T1000 (cell line): ENCODE measurements around the gene CEBPB.

Experiments
- DNase-seq: peaks from one replicate; lab custom pipeline; 2025; ENCODE audit warnings: mixed read lengths; lab: John Stamatoyannopoulos, UW

Gene CEBPB

DNA sequence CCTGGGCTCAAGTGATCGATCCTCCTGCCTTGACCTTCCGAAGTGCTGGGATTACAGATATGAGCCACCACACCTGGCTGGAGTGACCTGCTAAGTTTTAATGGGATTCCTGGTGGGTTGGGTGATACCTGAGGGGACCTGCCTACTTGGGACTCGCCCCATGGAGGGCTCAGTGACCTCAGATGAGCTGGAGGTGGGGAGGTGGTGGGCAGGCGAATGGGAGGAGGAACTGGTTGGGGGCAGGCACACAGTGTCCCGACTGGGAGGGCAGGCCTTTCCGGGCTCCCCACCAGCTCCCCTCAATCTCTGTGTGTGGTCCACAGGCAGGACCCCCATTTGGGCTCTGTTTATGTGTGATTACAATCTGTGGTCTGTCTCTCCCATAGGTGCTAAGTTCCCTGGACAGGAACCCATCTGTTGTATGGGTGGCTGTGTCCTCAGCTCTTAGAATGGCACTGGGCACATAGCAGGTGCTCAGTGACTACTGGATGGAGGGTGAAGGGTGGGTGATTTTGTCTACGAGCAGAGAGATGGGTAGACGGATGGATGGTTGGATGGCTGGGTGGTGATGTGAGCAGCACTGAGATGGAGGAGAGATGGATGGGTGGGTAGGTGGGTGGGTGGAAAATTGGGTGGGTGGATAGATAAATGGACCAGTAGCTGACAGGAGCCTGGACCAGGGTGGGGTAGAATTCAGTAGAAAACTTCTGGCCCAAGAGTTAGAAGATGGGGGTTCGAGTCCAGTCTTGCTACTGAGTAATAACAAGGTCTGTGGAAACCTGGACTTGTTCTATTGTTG lies 23.8 kb downstream of the CEBPB start:
- no peak for DNase-seq

DNA sequence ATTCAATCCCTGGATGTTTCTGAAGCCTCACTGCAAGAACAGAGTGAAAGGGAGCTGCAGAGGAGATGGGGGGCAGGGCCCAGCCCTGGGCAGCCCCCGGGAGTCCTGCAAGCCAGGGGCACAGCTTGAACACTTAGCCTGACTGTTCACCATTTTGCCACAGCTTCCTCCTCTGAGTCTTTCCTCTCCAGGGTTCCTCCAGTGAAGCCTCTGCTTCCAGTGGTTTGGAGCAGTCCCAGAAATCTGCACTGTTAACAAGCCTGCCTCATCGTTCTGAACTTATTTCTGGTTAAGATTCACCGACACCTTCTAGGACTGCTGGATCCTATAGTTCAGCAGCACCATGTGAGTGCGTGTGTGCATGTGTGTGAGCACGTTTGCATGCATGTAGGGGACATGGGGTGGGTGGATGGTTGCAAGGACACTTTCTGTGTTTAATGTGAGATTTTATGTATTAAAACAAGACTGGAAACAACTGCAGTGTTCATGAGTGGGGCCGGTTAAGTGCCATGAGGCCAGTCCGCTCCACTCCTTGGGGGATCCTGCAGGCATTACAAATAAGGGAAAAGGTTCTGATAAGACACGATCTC lies 24.6 kb downstream of the CEBPB start:
- no peak for DNase-seq

DNA sequence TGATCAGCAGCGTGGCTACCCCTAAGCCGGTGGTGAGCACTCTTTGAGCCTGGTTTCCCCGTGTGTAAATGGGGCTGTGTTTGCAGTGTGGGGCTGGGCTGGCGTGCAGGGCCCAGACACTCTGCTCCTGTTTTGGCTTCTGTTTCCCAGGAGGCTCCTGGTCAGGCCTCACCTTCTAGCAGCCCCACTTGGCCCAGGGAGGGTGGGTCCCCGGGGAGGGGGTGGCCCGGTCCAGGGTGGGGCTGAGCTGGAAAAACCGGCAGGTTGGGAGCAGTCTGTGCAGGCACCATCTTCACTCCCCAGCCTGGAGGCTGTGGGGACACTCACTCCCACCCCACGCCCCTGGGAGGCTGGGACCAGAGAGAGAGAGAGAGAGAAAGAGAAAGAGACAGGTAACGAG lies 25.3 kb downstream of the CEBPB start:
- no peak for DNase-seq

DNA sequence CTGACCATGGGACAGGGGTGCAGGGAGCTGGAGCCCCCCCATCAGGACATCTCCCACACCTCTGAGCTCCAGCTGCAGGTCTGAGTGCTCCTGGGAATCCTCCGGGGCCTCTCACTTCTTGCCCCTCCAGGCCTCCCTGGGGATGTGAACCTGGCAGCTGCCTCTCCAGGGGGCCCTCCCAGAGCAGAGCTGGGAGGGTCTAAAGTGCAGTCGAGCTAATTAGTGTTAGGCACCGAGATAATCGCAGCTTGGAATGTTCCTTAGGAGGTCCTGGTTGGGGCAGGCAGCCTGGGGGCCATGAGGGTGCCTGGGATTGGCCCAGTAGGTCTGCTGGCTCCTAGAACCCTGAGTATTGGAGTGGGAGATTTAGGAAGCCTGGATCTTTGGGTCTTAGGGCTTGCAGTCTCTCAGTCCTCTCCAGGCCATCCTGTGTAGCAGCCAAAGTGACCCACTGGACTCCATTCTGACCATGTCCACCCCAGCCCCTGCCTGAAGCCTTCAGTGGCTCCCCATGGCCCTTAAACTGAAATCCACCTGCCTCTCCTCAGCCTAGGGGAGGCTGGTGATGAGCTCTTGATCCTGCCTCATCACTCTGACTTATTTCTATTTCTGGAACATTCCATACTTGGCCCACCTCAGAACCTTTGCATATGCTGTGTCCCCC lies 26.0 kb downstream of the CEBPB start:
- DNase-seq: no peak

DNA sequence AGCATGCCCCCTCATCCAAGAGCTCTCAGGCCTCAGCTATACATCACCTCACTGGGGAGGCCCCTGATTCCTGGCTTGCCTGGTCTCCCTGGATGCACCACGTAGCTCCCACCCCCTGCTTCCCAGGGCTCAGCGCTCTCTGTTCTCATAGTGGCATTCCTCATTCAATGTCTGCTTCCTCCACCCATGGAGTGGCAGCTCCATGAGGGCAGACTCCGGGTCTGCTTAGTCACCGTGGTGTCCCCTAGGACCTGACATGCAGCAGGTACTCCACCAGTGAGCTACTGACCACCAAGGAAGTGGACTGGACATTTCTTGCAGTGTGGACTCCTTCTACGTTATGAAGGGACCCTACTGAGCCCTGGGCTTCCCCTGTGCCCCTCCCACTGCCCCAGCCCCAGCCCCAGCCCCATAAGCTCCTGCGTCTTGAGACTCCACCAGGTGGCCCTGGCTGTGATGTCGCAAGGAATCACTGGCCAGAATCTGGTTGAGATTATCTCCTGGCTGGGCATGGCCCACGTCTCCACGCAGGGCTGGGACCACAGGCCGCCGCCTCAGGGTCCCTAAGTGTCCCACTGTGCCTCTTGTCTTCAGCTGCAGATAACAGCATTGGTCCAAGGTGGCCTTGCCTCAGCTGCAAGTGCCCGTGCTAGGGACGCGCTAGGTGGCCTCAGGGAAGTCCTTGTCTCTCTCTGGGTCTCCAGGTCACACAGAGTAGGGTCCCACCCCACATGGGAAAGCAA lies 26.7 kb downstream of the CEBPB start:
- no peak for DNase-seq

DNA sequence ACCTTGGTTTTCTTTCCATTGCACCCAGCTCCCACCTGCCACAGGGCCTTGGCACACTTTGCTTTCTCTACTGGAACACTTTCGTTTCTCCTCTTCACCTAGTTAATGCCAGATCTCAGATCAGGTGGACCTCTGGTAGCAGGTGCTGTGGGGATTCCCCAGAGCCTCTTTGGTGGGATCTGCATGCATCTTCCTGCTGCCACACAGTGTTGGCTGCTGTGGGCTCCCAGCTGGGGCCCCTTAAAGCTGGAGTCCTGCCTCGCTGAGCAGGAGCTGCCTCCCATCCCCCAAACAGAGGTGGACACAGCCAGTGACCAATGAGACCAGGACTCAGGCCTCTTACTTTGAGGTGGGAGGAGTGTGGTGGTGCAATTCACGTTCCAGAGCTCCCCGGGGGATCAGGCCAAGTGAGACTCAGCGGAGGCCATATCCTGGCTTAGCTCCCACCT lies 28.4 kb downstream of the CEBPB start:
- DNase-seq: no peak

DNA sequence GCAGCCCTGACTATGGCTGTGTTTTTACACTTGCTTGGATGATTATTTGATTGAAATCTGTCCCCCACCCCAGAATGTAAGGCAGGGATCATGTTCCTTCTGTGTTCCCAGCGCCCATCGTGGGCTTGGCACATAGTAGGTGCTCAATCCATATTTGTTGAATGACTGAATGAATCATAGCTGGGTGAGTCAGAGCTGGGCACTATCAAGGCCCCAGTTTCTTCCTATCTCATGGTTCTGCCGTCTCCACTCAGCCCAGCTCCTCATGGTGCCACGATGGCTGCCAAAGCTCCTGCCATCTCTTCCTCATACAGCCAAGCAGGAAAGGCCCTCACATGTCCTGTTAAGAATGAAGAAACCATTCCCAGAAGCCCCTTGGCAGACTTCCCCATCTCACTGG lies 29.0 kb downstream of the CEBPB start:
- no peak for DNase-seq

DNA sequence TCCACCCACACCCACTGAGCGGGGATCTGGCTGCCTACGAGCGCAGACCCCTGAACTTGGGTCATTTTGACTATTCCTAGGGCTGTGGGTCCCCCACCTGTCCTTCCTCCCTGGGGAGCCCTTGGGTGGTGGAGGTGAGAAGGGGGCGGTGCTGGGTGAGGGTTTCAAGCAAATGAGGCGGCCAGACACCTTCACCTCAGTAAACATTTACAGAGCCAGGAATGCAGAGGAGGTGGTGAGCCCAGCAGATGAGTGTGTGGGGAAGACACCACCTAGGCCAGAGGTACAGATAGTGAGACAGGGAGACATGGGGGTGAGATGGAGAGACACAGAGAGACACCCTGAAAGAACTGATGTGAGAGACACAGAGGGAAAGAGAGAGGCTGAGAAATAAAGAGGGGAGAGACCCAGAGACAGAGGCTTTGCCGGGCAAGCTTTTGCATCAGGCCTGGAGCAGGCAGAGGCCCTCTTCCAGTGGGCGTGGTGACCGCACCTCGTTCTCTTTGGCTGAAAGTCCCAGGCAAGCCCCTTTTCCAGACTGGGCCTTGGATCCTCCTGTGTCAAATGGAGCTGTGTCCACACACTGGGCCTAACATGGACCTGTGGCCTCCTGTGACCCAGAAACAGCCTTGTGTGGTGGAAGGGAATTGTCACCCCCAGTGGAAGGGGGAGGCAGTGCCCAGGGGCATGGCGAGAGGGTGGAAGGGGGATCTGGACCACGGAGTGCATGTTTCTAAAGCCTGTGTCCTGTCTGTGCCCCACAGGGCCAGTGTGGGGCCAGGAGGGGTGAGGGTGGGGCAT lies 29.7 kb downstream of the CEBPB start:
- DNase-seq: no peak

DNA sequence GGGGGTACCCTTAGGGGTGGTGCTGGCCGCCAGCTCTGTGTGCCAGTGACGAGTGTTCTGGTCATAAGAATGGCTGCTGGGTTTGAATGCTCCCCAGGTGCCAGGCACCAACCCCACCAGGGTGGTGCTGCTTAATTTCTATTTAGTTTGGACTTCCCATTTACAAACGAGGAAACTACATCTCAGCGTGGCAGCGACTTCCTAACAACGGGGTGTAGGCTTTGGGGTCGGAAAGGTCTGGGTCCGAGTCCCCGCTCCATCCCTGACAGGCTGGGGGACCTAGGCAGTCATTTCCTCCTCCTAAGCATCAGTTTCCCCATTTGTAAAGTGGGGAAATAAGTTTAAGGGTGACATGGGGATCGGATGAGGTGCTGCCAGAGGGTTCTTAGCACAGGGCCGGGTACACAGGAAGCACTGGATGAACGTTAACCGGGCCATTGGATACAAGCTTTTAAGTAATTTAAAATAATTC lies 30.3 kb downstream of the CEBPB start:
- DNase-seq: no peak

DNA sequence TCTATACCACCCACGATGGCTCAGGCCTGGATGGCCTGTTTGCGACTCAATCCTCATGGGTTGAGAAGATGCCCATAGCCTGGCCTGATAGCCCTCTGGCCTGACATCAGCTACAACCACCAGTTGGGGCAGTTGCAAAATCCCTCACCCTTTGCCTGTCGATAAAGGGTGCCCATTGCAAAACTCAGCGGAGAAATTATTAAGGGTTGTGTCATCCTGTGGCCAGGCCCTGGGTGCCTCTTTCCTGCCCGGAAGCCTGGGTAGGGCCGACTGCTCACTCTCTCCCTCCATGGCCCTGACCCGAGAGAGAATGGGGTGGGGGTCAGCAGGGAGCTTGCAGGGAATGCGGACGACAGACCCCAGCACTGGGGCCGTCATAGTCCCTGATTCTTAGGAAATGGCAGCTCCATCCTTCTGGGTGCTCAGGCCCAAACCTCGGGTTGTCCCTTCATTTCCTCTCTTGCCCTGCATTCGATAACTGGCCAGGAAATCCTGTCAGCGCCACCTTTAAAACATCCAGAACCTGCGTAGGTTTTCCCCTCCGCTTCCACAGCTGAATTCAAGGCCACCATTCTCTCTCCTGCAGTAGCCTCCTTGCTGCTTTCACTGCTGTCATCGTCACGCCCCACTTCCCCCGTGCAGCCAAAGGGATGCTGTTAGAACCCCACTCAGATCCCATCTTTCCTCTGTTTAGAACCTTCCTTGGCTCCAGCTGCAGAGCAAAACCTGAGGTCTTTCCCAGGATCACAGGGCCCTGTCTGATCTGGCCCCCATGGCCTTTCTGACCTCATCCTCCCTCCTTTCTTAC lies 31.1 kb downstream of the CEBPB start:
- peak; percentile 51 for DNase-seq

DNA sequence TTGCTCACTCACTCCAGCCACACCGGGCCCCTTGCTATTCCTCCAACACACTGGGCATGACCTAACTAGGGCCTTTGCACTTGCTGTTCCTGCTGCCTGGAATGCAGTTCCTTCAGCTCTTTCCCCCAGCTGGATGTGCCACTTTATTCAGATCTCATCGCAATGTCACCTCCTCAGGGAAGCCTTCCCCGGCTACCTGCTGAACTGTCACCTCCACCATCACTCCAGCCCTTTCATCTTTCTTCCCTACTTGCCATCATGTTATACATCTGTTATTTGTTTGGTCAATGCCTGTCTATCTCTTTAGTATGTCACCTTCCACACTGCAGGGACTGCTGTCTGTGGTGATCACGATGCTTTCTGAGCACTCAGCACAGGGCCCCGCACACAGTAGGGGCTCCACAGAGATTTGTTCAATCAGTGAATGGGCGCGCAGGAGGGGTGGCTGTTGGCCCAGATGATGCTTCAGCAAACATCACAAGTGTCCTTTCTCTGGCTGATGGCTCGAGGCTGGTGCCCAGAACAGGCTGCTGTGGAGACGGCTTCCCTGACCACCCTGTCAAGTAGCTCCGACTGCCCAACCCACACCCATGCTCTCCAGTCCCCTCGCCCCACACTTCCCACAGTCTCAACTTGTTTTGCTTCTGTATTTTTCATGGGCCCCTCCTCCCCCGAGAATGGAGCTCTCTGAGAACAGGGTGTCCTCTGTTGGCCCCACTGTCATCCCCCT lies 31.8 kb downstream of the CEBPB start:
- DNase-seq: no peak

DNA sequence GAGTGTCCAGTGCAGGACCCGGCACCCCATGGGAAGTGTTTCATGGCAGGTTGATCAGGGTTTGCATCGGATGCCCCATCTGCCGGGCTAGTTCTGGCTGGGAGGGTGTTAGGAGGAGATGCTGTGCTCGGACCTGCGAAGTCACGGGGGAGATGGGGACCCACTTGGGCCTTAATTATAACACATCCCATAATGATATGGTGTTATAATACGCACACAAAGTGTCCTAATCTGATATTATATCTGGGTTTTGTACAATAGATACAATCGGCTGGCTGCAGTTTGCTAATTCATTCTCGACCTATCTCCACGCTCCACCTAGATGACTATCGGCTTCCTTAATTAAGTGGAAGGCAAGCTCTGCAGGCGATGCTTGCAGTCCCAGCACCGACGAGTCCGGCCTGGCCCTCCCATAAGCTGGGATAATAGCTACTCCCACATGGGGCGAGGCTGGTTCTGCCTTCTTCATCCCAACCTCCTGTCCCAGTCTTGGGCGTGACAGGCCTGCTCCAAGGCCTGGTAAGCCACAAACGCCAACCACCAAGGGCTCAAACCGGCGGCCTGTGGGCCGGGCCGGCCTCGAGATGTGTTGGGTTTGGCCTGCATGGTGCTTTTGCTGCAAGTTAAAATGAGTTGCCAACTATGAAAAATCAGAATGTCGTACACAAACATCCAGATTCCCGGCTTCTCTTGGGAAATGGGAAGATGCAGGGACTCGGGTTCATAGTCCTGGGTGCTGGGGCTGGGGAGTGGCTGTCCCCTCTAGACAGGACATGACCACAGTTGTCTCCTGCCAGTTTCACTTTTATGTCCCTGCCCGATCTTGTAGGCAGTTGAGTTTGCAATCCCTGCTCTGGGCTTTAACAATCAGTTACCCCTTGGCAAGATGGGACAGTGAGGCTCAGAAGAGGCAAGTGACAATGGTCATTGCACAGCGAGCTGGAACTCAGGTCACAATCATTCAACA lies 32.7 kb downstream of the CEBPB start:
- DNase-seq: no peak

DNA sequence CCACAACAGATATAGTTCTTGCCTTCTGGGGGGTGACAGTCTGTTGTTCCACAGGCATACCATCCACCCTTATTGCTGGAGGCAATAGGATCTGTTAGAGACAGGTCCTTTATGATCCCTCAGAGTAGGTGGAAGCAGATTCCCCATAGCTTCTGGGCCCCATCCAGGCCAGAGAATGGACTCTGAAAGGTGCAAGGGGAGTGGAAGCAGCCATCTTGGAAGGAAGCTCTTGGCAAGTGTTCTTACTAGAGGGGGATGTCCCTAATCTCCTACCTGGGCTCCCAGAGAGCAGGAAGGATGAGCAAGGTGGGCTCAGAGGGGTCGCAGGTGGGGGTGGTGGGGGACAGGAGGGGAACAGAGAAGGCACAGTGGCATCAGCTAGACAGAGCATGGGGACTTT lies 33.4 kb downstream of the CEBPB start:
- no peak for DNase-seq

DNA sequence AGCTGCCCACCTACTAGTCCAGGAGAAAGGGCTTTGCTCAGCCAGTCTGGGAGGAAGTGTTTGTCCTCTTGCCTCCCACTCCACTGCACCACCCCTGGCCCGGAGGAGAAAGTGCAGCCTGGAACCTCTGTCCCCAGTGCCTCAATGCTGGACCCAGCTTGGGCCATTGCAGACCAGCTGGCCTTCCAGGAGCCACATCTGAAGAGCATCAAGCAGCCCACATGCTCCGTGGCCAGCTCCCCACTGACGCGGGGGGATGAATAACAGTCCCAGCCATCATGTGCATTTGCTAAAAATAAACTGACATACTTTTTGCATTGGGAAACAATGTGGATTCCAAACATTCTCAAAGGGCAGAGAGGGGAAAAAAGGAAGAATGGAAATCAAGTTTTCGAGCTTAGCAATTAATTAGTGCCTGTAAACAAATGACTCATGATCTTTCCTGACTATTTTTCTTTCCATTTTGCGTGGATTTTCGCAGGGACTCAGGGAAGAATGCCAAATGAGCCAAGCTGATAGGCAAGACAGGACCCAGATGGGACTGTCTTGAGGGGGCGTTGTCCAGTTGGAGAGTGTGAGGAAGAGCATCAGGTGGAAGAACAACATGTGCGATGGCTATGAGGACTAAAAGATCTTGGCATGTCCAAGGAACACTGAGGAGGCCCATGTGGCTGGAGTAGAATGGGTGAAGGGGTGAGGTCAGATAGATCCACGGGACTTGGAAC lies 34.1 kb downstream of the CEBPB start:
- peak; percentile 67 for DNase-seq

DNA sequence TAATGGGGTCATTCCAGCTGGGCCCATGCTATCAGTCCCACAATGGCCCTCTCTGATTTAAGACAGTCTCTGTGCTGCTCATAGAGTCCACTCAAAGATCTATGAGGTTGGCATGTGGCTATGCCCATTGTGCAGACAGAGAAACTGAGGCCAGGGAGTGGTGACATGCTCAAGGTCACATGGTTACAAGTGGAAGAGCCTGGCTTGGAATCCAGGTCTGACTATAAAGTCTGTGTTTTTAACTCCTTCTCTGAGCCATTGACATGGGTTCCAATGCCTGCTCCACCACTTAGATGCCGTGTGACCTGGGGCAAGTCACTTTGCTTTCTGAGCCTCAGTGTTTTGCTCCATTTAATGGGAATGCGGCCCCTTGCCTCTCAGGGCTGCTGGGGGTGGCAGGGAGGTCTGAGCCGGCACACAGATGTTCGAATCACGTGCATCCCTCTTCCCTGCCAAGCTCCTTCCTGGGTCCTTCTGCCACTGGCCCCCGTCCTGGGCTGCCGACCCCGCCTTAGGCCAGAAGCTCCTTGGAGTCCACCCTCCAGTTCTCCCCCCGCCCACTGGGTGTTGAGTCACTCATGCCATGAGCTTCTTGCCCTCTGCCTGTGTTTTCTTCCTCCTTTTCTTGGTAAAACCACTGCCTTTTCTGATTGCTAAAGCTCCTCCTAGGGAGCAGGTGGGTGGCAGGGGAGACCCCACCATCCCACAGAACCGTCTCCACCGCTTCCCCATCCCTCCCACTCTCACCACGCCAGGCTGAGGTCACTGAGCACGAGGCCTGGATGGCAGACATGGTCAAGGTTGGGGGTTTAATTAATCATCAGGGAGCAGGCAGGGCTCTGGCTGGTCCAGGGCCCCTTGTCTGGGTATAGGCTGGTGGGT lies 35.7 kb downstream of the CEBPB start:
- no peak for DNase-seq

DNA sequence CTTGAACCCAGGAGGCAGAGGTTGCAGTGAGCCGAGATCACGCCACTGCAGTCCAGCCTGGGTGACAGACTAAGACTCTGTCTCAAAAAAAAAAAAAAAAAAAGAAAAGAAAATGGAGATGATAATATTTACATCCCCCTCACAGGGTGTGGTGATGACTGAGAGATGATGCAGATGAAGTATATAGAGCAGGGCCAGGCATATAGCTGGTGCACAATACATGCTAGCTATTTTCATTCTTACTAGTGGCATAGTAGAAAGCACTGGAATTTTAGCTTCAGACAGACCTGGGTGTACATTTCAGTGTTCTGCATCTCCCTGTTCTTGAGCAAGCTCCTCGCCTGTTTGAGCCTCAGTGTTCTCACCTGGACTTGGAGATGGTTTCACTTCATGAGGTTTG lies 36.9 kb downstream of the CEBPB start:
- DNase-seq: no peak

DNA sequence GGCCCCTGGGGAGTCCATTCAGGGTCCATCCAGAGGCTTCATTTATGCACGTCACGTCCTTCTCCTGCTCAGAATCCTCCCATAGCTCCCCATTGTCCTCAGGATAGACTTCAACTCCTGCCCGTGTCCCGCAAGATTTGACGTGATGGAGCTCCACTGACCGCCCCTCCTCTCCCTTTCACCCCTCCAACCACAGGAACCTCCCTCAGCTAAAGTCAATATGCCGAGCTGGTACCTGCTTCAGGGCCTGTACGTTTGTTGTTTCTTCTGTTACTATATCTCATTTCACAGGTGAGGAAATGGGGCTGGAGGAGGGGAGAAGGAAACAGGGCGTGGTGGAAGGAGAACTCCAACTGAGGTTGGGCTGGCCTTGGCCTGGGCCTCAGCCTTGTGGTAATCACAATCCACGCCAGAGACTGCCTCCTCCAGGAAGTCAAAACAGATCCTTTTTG lies 38.6 kb downstream of the CEBPB start:
- no peak for DNase-seq
